Measurements from ENCODE around the gene RIN3. TPM values are rescaled to one million over a fixed set of nuclear protein-coding genes. Genes with fewer than 3 reads are reported as not detected.

RIN3 gene
- total RNA-seq, 1 donor: 48.8 TPM

DNA sequence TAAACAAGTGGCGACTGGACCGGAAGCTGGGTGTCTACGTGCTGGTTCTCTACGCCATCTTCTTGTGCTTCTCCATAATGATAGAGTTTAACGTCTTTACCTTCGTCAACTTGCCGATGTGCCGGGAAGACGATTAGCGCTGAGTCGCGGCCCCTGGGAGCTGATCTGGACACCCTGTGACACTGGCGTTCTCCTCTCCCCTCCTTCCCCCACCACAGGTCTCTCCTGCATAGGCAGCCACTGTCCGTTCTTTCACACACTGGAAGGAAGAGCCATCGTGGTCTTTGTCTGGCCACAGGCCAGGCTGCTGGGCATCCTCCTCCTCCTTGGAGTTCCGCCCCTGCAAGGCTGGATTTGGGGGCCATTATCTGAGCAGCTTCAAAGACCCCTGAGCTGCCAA lies 20.1 kb upstream of the RIN3 start:
- H3K27me3 ChIP-seq (ENCODE audit: insufficient read depth, low read length): no peaks in the 10 kb centered on the region
- peaks cover 86% of the 10 kb centered on the region for H3K4me1 ChIP-seq (ENCODE audit: insufficient read depth, low read length)
- no peaks in the 10 kb centered on the region for H3K9me3 ChIP-seq (ENCODE audit: low read depth, low read length)
- H3K4me3 ChIP-seq (ENCODE audit: low read length): no peak overlapping the region

DNA sequence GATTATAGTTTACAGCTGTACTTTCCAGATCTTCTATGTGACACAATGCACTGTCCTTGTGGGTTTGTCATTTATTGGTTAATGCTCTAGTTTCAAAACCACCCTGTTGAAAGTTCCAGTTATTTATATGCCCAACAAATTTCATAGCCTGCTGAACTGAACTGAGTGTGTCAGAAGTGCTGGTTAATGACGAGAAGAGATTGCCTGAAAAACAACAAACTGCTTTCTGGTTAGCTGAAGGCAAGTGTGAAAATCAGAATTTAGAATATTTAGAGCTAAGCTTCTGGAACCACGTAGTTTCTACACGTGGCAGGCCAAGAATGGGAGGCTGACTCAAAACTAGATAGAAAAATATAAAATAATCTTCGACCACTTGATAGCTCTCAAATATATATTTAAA lies 19.1 kb upstream of the RIN3 start:
- H3K4me1 ChIP-seq (ENCODE audit: insufficient read depth, low read length): peaks cover 76% of the 10 kb centered on the region
- H3K27me3 ChIP-seq (ENCODE audit: insufficient read depth, low read length): no peaks in the 10 kb centered on the region
- no peak overlapping the region for H3K4me3 ChIP-seq (ENCODE audit: low read length)
- H3K9me3 ChIP-seq (ENCODE audit: low read depth, low read length): no peaks in the 10 kb centered on the region

DNA sequence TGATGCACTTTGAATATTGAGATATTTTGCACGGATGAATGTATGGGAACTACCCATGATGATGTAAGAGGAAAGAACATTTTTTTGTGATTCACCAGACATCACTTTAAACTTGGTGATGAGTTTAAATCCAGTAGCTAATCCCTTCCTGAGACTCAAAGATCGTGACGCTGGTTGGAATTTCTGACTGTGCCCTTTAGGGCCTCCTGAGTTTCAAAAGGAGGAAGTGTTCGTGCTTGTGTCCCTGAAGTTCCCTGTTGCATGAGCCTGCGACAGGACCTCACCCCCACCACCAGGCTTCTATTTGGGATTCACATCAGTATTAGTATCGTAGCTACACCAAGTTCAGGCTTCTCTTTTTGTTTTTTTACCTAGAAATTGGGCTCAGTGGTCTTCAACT lies 18.6 kb upstream of the RIN3 start:
- H3K27me3 ChIP-seq (ENCODE audit: insufficient read depth, low read length): no peaks in the 10 kb centered on the region
- H3K4me3 ChIP-seq (ENCODE audit: low read length): no peak overlapping the region
- H3K4me1 ChIP-seq (ENCODE audit: insufficient read depth, low read length): peaks cover 71% of the 10 kb centered on the region
- no peaks in the 10 kb centered on the region for H3K9me3 ChIP-seq (ENCODE audit: low read depth, low read length)

DNA sequence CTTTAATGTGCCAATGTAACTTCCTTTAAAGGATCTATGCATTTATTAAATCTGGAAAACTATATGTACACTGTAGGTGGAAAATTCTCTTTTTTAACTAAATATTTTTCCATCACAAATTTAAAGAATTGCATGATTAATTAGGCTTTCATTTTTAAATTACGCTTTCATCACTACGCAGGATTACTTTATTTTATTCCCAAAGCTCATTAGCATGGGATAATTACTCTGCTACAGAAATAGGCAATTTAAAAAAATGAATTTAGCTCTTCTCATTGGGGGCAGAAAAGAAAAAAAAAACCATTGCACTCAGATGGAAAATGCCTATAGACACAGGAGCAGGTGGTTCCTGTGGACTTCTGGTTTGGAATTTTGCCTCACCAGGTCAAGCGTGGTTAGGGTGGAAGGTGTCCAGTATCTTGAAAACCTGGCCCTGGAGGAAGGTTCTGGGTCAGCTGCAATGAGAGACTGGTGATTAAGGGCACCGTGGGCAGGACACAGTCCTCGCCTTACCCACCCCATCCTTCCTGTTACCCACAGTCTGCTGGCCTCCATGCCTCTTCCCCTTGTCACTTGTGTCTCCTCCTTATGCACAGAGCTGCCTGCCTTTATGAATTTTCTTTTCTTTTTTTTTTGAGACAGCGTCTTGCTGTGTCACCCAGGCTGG lies 17.3 kb upstream of the RIN3 start:
- Histone ChIP-seq H3K4me3 (ENCODE audit: low read length) (no peak overlapping the region), H3K9me3 (ENCODE audit: low read depth, low read length) (no peaks in the 10 kb centered on the region), H3K4me1 (ENCODE audit: insufficient read depth, low read length) (peaks cover 58% of the 10 kb centered on the region), H3K27me3 (ENCODE audit: insufficient read depth, low read length) (no peaks in the 10 kb centered on the region)

DNA sequence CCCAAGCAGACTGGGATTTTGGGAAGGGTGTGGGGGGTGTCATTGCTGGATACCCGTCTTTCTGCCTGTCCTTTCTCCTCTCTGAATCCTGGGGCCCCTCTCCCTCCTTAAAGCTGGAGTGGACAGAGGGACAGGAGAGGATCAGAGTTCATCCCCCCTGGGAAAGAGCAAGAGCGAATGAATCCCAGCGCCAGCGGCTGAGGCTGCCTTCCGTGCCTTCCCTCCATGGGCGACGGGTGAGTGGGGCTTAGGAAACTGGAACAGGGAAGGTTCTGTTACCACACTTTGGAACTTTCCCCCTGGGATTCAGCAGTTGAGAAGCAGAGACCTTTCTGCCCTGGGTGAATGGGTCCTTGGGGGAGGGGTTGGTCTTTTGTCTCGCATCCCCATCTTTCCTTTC lies 16.2 kb upstream of the RIN3 start:
- Histone ChIP-seq H3K4me3 (ENCODE audit: low read length) (no peak overlapping the region), H3K9me3 (ENCODE audit: low read depth, low read length) (no peaks in the 10 kb centered on the region), H3K27me3 (ENCODE audit: insufficient read depth, low read length) (no peaks in the 10 kb centered on the region), H3K4me1 (ENCODE audit: insufficient read depth, low read length) (peaks cover 47% of the 10 kb centered on the region)

DNA sequence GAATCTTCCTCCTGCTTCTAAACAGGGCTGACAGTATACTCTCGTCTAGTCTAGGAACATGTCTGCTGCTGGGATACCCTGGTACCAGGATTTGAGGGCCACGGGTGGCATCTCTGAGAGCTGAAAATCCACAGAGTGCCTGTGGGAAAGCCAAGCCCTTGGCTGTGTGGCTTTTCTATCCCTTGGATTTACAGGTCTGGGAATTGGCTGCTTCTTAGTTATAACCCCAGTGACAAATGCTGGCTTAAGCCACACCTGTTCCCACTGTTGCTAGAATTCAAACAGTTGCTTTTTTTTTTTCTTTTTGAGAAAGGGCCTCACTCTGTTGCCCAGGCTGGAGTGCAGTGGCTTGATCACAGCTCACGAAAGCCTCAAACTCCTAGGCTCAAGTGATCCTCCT lies 14.3 kb upstream of the RIN3 start:
- Histone ChIP-seq H3K4me3 (ENCODE audit: low read length) (no peak overlapping the region), H3K4me1 (ENCODE audit: insufficient read depth, low read length) (peaks cover 43% of the 10 kb centered on the region), H3K27me3 (ENCODE audit: insufficient read depth, low read length) (no peaks in the 10 kb centered on the region), H3K9me3 (ENCODE audit: low read depth, low read length) (no peaks in the 10 kb centered on the region)

DNA sequence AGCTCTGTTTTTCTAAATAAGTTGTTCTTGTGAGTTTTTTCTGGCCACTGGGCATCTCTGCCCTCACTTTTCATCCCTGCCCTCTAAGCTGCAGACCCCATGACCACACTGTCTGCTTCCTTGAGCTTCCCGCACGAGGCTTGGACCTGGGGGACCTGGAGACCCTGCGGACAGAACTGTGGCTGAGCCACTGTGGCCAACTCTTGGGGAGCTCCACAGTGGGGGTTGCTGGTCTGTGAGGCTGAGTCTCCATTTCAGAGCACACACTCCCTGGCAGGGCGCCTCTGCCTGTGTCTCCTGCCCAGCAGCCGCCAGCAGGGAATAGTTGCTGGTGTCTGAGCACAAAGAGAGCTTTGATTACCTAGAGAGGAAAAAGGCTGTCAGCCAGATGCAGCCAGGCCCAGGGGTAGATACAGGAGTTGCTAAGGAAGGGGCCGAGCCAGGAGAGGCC lies 13.1 kb upstream of the RIN3 start:
- Histone ChIP-seq H3K27me3 (ENCODE audit: insufficient read depth, low read length) (no peaks in the 10 kb centered on the region), H3K4me3 (ENCODE audit: low read length) (no peak overlapping the region), H3K9me3 (ENCODE audit: low read depth, low read length) (no peaks in the 10 kb centered on the region), H3K4me1 (ENCODE audit: insufficient read depth, low read length) (peaks cover 43% of the 10 kb centered on the region)

DNA sequence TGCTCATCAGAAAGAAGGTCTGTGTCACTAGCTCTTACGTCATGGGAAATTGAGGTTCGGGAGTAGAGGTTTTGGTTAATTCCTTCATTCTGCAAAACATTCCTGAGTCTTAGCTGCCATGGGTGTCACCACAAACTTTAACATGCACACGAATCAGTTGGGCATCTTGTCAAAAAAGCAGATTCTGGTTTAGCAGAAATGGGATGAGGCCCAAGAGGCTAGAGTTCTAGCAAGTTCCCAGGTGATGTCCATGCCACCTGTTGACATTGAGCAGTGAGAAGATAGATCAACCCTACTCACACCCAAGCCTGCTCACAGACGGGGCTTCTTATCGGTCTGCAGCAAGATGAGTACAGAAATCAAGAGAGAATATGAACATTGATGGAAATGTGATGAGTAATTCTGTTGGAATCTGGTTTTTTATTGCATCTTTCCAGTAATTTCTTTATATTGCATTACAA lies 11.7 kb upstream of the RIN3 start:
- H3K27me3 ChIP-seq (ENCODE audit: insufficient read depth, low read length): no peaks in the 10 kb centered on the region
- no peaks in the 10 kb centered on the region for H3K9me3 ChIP-seq (ENCODE audit: low read depth, low read length)
- H3K4me3 ChIP-seq (ENCODE audit: low read length): no peak overlapping the region
- peaks cover 44% of the 10 kb centered on the region for H3K4me1 ChIP-seq (ENCODE audit: insufficient read depth, low read length)

DNA sequence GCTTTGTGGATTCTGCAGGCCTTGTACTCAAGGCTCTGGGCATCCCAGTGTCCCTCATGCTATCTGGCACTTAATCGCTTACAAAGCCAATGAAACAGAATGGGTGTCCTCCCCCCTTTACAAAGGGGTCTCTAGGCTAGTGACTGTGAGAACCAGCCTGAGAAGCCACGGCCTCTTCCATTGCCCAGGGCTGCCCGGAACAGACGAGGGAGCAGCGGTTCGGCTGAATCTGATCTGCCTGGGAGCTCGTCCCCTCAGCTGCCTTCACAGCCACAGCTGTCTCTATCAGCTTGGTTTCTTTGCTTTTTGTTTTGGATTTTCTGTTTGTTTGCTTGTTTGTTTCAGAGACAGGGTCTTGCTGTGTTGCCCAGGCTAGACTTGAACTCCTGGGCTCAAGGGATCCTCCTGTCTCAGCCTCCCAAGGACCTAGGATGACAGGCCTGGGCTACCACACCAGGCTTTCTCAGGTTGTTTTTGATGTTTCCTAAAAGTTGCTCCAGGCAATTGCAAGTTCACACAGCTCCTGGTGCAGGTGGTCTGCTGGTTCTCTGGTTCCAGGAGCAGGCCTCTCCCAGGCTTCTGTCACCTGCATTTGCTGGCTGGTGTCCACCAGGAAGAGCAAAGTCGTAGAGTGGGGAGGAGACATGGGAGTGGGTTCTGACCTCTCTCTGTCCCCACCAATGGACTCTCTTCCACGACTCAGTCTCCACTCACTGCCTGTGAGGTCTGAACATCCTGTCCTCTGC lies 10.9 kb upstream of the RIN3 start:
- peaks cover 49% of the 10 kb centered on the region for H3K4me1 ChIP-seq (ENCODE audit: insufficient read depth, low read length)
- no peaks in the 10 kb centered on the region for H3K27me3 ChIP-seq (ENCODE audit: insufficient read depth, low read length)

DNA sequence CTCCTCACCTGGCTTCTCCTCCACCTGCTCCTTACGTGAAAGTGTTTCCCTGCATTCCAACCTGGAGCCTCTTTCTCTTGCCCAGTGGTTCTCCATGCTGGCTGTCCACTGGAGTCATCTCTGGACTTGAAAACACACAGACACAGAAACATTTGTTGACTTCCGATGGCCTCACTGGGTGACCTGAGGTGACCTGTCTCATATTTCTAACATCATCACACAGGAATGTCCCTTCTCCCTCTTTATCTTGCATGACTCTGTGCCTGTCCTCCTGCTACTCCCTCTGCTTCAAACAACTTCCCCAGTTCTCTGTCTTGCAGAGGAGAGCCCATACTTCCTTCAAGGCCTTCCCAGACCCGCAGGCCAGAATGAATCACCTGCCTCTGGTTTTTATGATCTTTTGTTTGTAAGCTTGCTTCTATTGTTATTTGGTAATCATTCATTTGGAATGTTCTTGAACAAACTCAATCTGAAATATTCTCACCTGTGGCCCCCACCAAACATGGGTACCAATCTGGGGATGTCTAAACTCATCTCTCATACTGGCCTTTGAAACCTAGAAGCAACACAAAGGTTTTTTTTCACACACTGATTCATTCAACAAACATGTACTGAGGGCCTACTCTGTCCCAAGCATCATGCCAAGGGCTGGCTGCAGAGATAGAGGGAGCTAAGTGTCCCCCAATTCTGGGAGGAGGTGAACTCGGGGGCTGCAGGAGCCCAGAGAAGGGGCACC lies 9.7 kb upstream of the RIN3 start:
- H3K9me3 ChIP-seq (ENCODE audit: low read depth, low read length): no peaks in the 10 kb centered on the region
- no peak overlapping the region for H3K4me3 ChIP-seq (ENCODE audit: low read length)
- peaks cover 57% of the 10 kb centered on the region for H3K4me1 ChIP-seq (ENCODE audit: insufficient read depth, low read length)
- no peaks in the 10 kb centered on the region for H3K27me3 ChIP-seq (ENCODE audit: insufficient read depth, low read length)

More for the DNA sequence above, 10.9 kb upstream of the RIN3 start:
- Histone ChIP-seq H3K9me3 (ENCODE audit: low read depth, low read length) (no peaks in the 10 kb centered on the region), H3K4me3 (ENCODE audit: low read length) (no peak overlapping the region)

DNA sequence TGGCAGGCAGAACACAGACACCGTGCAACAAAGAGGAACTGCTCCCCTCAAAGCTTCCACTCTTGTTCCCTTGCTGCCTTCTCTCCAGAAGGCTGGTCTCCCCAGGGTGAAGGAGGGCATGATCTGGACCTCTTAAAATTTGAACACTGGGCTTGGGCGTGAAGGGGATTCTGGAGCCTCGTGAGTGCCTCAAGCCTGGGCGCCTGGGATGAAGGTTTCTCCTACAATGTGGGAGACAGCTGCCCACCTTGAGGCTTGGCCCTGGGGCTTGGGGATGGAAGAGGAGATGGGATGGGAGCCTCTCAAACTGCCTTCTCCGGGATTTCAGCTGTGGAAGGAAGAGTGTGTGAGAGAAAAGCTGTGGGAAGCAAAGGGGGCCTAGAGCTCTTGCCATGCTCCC lies 7.8 kb upstream of the RIN3 start:
- Histone ChIP-seq H3K9me3 (ENCODE audit: low read depth, low read length) (no peaks in the 10 kb centered on the region), H3K4me3 (ENCODE audit: low read length) (no peak overlapping the region), H3K27me3 (ENCODE audit: insufficient read depth, low read length) (no peaks in the 10 kb centered on the region), H3K4me1 (ENCODE audit: insufficient read depth, low read length) (peaks cover 57% of the 10 kb centered on the region)

DNA sequence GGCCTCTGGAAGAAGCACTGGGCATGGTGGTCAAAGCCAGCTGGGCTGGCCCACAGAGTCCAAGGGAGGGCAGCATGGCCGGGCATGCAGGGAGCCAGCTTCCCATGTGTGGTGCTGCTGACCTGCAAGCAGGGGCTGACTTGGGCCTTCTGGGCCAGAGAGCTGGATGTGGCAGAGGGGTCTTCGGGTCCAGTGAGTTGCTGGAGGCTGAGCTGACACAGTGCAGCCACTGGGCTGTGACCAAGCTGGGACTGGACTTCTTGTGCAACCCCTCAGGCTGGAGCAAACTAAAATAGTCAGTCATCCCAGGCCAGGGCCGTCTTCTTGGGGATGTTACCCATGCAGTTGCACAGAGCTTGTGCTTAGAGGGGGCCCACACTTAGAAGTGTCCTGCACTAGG lies 7.3 kb upstream of the RIN3 start:
- H3K4me3 ChIP-seq (ENCODE audit: low read length): no peak overlapping the region
- H3K4me1 ChIP-seq (ENCODE audit: insufficient read depth, low read length): peaks cover 57% of the 10 kb centered on the region
- no peaks in the 10 kb centered on the region for H3K9me3 ChIP-seq (ENCODE audit: low read depth, low read length)
- no peaks in the 10 kb centered on the region for H3K27me3 ChIP-seq (ENCODE audit: insufficient read depth, low read length)

DNA sequence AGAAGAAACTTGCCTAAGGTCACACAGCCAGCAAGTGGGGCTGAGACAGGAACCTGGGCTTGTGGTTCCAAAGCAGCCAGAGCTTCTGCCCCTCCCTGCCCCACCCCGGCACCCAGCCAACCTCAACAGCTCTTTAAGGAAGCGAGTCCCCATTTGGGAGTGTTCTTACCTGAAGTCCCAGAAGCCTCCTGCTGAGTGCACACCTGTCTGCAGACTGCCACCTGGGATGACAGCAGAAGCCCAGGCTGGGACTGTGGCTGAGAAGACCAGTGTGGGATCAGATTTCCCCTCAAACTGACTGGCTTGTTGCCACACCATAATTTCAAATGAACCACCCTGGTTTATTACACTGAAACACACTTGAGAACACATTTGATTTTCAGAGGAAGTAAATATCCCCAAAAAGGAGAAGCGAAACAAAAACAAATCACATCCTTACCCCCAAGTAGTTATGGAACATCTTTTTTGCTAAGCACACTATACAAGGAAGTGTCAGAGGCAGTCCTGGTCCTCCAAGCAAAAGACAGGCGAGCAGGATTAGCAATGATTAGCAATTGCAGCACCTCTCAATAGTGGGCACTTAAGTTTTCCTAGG lies 6.3 kb upstream of the RIN3 start:
- peaks cover 64% of the 10 kb centered on the region for H3K4me1 ChIP-seq (ENCODE audit: insufficient read depth, low read length)
- no peaks in the 10 kb centered on the region for H3K9me3 ChIP-seq (ENCODE audit: low read depth, low read length)
- no peaks in the 10 kb centered on the region for H3K27me3 ChIP-seq (ENCODE audit: insufficient read depth, low read length)
- no peak overlapping the region for H3K4me3 ChIP-seq (ENCODE audit: low read length)

DNA sequence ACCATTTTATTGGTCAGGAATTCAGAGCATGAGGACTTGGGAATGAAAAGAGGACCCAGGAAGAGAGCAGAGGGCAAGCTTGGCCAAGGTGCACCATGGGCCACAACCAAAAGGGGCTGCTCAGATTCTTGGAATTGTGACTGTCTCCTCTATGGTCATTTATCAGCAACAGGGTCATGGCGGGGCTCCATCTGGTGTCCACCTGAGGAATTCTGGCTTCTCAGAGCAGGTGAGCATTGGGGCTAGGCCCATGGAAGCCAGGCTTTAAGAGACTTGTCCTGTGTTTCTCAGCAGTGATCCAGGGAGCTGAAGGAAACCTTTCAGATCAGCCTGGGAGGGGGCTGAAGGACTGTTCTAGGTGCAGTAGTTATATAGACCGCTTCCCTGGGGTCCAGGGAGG lies 2.6 kb upstream of the RIN3 start:
- no peaks in the 10 kb centered on the region for H3K27me3 ChIP-seq (ENCODE audit: insufficient read depth, low read length)
- no peaks in the 10 kb centered on the region for H3K9me3 ChIP-seq (ENCODE audit: low read depth, low read length)
- no peak overlapping the region for H3K4me3 ChIP-seq (ENCODE audit: low read length)
- H3K4me1 ChIP-seq (ENCODE audit: insufficient read depth, low read length): peaks cover 60% of the 10 kb centered on the region
